Fibroblast of the aortic adventitia (primary cell): ENCODE measurements around the gene CDH2. TPM values are rescaled to one million over a fixed set of nuclear protein-coding genes. Genes with fewer than 3 reads are reported as not detected.

ENCODE experiments used
- DNase-seq: peaks from one replicate; pipeline ENCODE4 v3.0.0-alpha.2; 2010; ENCODE audit warnings: low read depth
- H3K4me3 ChIP-seq: 2 replicates; pipeline ENCODE4 v1.5.1; 2011; ENCODE audit warnings: low read depth, mild to moderate bottlenecking, control low read depth, low read length, moderate library complexity
- CTCF ChIP-seq: IDR thresholded peaks from 2 replicates; pipeline ENCODE4 v1.5.1; 2011; ENCODE audit warnings: mild to moderate bottlenecking, low read length, control low read depth, inconsistent platforms; ENCODE audit not compliant: insufficient read depth
- total RNA-seq: library from RNA; depleted of rRNA; stranded (reverse); fragments of >200 nt; gene quantifications from 2 replicates; pipeline ENCODE4 v1.2.3, GENCODE V29; 2012; ENCODE audit warnings: low replicate concordance

The CDH2 gene
- total RNA-seq, 1 donor: 64.1 TPM

GRCh38 chr18:28123401-28124030 is 53.4 kb downstream of the CDH2 start:
- no peak for TF ChIP-seq CTCF

GRCh38 chr18:28120828-28121515 is 56.0 kb downstream of the CDH2 start:
- DNase-seq: no peak
- no peak for TF ChIP-seq CTCF
- no peak overlapping the region for H3K4me3 ChIP-seq

More at GRCh38 chr18:28123401-28124030, 53.4 kb downstream of the CDH2 start:
- peak; percentile 62 for DNase-seq
- peak overlapping the region; percentile 38 for H3K4me3 ChIP-seq

GRCh38 chr18:28116461-28116860 is 60.5 kb downstream of the CDH2 start:
- no peak overlapping the region for H3K4me3 ChIP-seq
- no peak for TF ChIP-seq CTCF
- DNase-seq: no peak

DNA sequence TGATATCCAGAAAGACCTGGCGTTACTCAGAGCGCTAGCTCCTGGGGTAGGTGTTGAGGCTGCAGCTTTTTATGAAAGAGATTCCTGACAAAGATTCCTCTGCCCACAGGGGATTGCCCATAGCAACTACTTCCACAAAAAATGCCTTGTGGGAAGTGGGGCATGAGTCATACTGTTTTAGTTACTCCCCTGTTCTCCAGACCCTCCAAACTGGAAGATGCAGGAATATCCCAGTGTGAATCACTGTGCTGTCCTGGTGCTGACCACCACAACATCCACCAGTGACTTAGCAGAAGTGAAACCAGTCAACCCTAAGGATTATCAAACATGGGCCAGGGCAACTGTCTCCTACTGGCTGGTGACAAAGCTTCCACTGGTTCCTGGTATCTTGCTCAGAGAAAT is 61.8 kb downstream of the CDH2 start:
- no peak for TF ChIP-seq CTCF
- no peak overlapping the region for H3K4me3 ChIP-seq
- peak; percentile 80 for DNase-seq

GRCh38 chr18:28114472-28114871 is 62.5 kb downstream of the CDH2 start:
- peak; percentile 70 for DNase-seq
- no peak overlapping the region for H3K4me3 ChIP-seq
- no peak for TF ChIP-seq CTCF

DNA sequence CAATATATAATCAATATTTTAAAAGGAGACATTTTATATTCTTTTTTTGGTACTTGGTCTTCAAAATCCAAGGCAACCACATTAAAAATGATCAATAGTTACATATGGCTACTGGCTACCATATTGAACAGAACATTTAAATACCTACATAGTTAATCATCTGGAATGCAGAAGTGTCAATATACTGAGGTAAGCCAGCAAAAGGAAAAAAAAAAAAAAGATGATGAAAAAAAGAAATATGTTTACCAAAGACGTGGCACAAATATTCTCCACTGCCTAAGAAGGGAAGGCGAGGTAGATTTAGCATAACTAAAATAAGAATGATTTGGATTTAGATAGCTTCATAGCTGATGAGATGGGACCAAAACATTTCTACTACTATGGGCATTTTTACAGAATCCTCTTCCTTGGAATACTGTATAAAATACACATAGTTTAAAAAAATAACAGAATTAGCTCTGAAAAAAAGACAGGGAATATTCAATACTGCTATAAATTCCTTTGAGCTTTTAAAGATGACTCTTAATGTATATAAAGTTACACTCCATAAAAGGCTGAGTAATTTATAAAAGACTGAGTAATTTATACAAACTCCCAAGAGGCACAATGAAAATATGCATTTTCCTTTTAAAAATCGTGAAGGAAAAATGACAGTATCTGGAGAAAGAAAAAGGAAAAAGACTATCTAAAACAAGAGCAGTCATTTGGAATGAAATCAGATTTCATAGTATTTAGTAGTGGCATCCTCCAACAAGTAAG is 63.5 kb downstream of the CDH2 start:
- no peak for TF ChIP-seq CTCF
- H3K4me3 ChIP-seq: no peak overlapping the region
- DNase-seq: no peak
